ENCODE results near the gene DCAKD.

DNA sequence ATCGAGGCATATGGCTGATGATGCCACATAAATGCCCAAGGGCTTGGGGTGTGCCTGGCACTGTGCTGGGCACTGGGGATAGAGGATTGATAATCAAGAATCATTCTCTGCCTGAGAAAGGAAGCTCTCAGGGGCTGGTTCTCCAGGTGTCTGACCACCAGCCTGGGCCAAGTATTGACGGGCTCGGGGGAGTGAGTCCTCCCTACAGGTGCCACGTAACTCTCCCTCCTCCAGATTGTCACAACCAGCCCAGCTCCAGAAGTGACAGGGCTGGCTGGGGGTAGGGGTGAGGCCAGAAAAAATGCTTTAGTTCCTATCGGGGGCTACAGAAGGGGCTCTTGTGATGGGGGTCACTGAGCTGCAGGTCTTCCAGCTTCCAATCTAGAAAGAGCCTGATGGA lies 72.6 kb downstream of the DCAKD start:
- TF ChIP-seq POLR2A (IDR thresholded peaks at IDR 0.05) (no peak), EP300 (IDR thresholded peaks at IDR 0.05; ENCODE audit: low read depth) (no peak)
- TF ChIP-seq, protein P1, sequence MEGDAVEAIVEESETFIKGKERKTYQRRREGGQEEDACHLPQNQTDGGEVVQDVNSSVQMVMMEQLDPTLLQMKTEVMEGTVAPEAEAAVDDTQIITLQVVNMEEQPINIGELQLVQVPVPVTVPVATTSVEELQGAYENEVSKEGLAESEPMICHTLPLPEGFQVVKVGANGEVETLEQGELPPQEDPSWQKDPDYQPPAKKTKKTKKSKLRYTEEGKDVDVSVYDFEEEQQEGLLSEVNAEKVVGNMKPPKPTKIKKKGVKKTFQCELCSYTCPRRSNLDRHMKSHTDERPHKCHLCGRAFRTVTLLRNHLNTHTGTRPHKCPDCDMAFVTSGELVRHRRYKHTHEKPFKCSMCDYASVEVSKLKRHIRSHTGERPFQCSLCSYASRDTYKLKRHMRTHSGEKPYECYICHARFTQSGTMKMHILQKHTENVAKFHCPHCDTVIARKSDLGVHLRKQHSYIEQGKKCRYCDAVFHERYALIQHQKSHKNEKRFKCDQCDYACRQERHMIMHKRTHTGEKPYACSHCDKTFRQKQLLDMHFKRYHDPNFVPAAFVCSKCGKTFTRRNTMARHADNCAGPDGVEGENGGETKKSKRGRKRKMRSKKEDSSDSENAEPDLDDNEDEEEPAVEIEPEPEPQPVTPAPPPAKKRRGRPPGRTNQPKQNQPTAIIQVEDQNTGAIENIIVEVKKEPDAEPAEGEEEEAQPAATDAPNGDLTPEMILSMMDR (IDR thresholded peaks at IDR 0.05) = no peak
